Thyroid gland (tissue), 4 donors: ENCODE measurements around the gene CYFIP1. TPM values are rescaled to one million over a fixed set of nuclear protein-coding genes. Genes with fewer than 3 reads are reported as not detected.
"Not testable (repeated sequence)": the region's sequence is repeated elsewhere in the genome, so short reads cannot be mapped to it uniquely, and the experiment has no call there.

Experiments used
- DNase-seq, 2 donors: peaks; one replicate each; pipeline ENCODE4 v3.0.0-alpha.2; 2019
- H3K27ac ChIP-seq, 3 donors: fragments of 200-600 bp; sonication (generic); 1 replicate in 2 of 3; 2 replicates in 1 of 3; pipeline ENCODE4 v1.5.1; 2016 to 2019; ENCODE audit warnings: mild to moderate bottlenecking in 1 of 3, moderate library complexity in 1 of 3
- H3K27me3 ChIP-seq: fragments of 200-600 bp; sonication (generic); one replicate; pipeline ENCODE4 v1.5.1; 2019
- H3K36me3 ChIP-seq, 2 donors: fragments of 200-600 bp; sonication (generic); one replicate each; pipeline ENCODE4 v1.5.1; 2016 to 2019
- H3K4me1 ChIP-seq, 2 donors: fragments of 200-600 bp; sonication (generic); one replicate each; pipeline ENCODE4 v1.5.1; 2017 to 2019
- H3K4me3 ChIP-seq, 3 donors: fragments of 200-600 bp; sonication (generic); replicated peaks in 1 of 3; 1 replicate in 2 of 3; 2 replicates in 1 of 3; pipeline ENCODE4 v1.5.1; 2016; ENCODE audit warnings: mild to moderate bottlenecking in 1 of 3
- H3K9me3 ChIP-seq: fragments of 200-600 bp; sonication (generic); one replicate; pipeline ENCODE4 v1.5.1; 2017
- POLR2A ChIP-seq, 2 donors: fragments of 450-650 bp; IDR thresholded peaks; one replicate each; pipeline ENCODE4 v1.6.1; 2017; ENCODE audit warnings: antibody characterized with exemption in 2 of 2, mild to moderate bottlenecking in 2 of 2, moderate library complexity in 1 of 2
- WGBS, 2 donors: methylation state at CpG; one replicate each; pipeline ENCODE4 v1.1.5; 2017; 5-methylcytosine and 5-hydroxymethylcytosine counted together
- intact Hi-C: fragments of 100-400 bp; cut with DNase I; formaldehyde crosslinking; loops from one replicate; pipeline ENCODE4 v1.15.1; 2023
- total RNA-seq, 4 donors: library from RNA; depleted of rRNA; stranded (reverse); fragments of >200 nt; gene quantifications; one replicate each; pipeline ENCODE4 v1.2.3, GENCODE V29; 2016
- TF ChIP-seq, protein P1 (sequence below), 6 experiments: fragments of 200-600 bp in 3 of 6; fragments of 450-650 bp in 3 of 6; sonication (generic) in 3 of 6; IDR thresholded peaks; one replicate each; pipeline ENCODE4 v1.5.1; 2016 to 2019; ENCODE audit warnings: antibody characterized with exemption in 6 of 6, mild to moderate bottlenecking in 2 of 6, inconsistent platforms in 1 of 6, moderate library complexity in 1 of 6

Gene CYFIP1
- total RNA-seq: 100 to 1,000 TPM in 3 of 4 donors, 10 to 100 TPM in 1; 89.1 to 138 (median 131) TPM

DNA sequence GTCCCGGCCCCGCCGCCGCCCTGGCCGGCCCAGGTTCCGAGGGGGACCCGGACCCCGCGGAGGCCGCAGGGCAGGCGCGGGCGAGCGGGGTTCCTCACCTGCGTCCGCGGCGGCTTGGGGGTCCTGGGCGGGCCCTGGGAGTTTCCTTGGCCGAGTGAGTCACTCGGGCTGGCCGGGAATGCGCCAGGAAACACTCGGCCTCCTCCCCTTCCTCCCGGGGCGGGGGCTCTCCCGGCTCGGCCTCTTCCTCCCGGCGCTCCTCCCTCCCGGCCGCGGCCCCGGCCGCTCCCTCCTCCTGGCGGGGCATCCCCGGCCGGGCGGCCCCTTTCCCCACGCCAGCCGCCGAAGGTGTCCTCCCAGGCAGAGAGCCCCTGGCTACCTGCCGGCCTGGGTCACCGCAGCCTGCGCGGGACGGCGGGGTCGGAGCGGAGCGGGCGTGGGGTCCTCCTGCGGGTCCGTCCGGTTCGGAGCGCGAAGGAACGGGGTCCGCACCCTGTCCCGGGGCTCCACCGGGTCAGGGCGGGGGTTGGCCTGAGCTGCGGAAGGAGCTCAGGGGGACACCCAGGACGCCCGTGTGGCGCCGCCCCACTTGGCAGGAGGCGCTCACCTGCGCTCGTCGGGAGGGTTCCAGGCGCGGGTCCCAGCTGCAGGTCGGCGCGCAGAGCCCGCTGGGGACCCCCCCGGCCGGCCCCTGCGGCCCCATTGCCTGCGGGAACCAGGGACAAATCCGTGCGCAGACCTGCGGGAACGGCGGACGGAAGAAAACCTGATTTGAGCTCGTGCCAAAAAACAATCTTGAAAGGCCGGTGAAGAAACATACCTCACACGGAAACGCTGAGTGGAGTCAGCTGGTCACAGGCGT lies at the start of gene CYFIP1:
TSS of gene CYFIP1 (minus strand) at position 180 of the 862 bp plus-strand sequence. CDS start 33,083 bp downstream, outside the sequence.
- 0 to 1% methylated on average over 13 to 22 of the region's 93 CpGs for WGBS, 2 donors
- no peaks in the 10 kb centered on the region for H3K36me3 ChIP-seq
- peak within 1 kb of the TSS; percentile 76 to 98 (median 90) for H3K4me3 ChIP-seq
- peak within 1 kb of the TSS; percentile 75 to 89 (median 84) for H3K27ac ChIP-seq
- TF ChIP-seq, protein P1, sequence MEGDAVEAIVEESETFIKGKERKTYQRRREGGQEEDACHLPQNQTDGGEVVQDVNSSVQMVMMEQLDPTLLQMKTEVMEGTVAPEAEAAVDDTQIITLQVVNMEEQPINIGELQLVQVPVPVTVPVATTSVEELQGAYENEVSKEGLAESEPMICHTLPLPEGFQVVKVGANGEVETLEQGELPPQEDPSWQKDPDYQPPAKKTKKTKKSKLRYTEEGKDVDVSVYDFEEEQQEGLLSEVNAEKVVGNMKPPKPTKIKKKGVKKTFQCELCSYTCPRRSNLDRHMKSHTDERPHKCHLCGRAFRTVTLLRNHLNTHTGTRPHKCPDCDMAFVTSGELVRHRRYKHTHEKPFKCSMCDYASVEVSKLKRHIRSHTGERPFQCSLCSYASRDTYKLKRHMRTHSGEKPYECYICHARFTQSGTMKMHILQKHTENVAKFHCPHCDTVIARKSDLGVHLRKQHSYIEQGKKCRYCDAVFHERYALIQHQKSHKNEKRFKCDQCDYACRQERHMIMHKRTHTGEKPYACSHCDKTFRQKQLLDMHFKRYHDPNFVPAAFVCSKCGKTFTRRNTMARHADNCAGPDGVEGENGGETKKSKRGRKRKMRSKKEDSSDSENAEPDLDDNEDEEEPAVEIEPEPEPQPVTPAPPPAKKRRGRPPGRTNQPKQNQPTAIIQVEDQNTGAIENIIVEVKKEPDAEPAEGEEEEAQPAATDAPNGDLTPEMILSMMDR (IDR thresholded peaks at IDR 0.05): no peak
- peak in 1 of 2 donors; percentile 74 for TF ChIP-seq POLR2A (IDR thresholded peaks at IDR 0.05)
- DNase-seq: peak; percentile 86 to 89
- no peaks in the 10 kb centered on the region for H3K9me3 ChIP-seq
- no peaks in the 10 kb centered on the region for H3K27me3 ChIP-seq
- H3K4me1 ChIP-seq: peaks cover 6 to 12% of the 10 kb centered on the region in 2 donors
- intact Hi-C loops: loop anchor here (5.0 kb wide), 1 partner anchor 57 kb away; the partner anchor contains the start of gene TUBGCP5

DNA sequence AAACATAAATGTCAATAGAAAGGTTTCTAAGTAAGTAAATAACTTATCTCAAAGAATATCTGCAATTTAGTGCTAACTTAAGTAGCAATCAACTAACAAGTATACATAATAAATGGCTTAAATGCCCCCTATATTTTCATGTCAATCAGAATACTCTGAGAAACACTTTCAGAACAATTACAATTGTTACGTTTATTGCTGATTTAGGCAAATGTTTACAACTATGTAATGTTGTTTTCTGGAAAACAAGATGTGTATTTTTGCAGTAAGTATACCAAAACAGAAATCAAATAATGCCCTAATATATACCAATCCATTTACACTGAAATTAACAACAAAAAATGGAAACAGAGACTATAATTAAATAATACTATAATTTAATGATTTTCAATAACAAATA lies 46.0 kb upstream of the CYFIP1 start:
- no peak for TF ChIP-seq POLR2A (IDR thresholded peaks at IDR 0.05)
- TF ChIP-seq, protein P1 (IDR thresholded peaks at IDR 0.05): no peak
- Histone ChIP-seq H3K27me3 (no peaks in the 10 kb centered on the region), H3K9me3 (no peaks in the 10 kb centered on the region), H3K4me1 (no peaks in the 10 kb centered on the region), H3K36me3 (peaks cover 63 to 88% of the 10 kb centered on the region in 2 donors), H3K4me3 (no peak overlapping the region), H3K27ac (no peak overlapping the region)
- WGBS, 2 donors: 93 to 94% methylated on average over 1 of the region's 1 CpG
- intact Hi-C loops: no loop called here
- no peak for DNase-seq

DNA sequence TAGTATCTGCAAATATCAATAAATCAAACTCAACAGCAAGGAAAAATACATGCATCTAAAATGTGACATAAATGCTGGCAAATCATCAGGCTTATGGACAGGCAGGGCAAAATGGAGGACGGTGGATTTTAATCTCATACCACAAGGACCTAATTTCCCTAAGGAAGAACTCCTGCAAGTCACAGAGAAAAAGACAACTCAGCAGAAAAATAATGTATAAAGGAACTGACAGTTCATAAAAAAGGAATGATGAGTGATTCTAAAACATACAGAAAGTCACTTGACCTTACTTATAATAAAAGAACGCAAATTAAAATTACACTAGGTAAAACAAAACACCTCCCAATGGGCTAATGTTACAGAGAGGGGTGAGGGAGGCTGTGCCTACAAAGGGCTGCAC lies 42.0 kb upstream of the CYFIP1 start:
- no peaks in the 10 kb centered on the region for H3K4me1 ChIP-seq
- WGBS, 2 donors: 94 to 95% methylated on average over 2 of the region's 2 CpGs
- no peak for TF ChIP-seq POLR2A (IDR thresholded peaks at IDR 0.05)
- TF ChIP-seq, protein P1 (IDR thresholded peaks at IDR 0.05): no peak
- H3K4me3 ChIP-seq: no peak overlapping the region
- intact Hi-C loops: no loop called here
- H3K27me3 ChIP-seq: no peaks in the 10 kb centered on the region
- peaks cover 74 to 82% of the 10 kb centered on the region in 2 donors for H3K36me3 ChIP-seq
- no peak overlapping the region for H3K27ac ChIP-seq
- no peak for DNase-seq
- no peaks in the 10 kb centered on the region for H3K9me3 ChIP-seq

DNA sequence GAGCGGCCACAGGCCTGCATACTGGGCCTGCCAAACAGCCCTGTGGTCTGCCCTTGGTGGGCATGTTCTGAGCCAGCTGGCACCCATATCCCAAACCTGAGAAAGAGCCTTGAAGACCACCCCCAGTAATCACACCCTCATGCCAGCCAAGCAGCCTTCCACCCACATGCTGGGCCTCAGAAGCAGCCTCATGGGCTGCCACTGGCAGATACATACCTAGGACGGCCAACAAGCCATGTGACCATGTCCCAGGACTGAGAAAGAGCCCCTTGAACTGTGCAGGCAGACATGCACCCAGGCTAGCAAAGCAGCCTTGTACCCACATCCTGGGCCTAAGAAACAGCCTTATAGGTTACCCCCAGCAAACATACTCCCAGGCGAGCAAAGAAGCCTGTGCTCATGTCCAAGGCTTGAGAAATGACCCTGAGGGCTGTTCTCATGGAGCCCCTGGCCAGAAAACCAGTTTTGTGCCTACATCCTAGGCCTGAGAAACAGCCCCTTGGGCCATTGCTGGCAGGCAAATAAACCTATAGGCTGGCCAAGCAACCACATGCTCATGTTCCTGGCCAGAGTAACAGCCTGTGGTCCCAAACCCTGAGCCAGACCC lies 34.3 kb upstream of the CYFIP1 start:
- intact Hi-C loops: no loop called here
- H3K36me3 ChIP-seq: peaks cover 38 to 44% of the 10 kb centered on the region in 2 donors
- no peak overlapping the region for H3K4me3 ChIP-seq
- H3K4me1 ChIP-seq: no peaks in the 10 kb centered on the region
- WGBS, 2 donors: 89 to 100% methylated on average over 2 to 3 of the region's 3 CpGs
- H3K27me3 ChIP-seq: no peaks in the 10 kb centered on the region
- no peak overlapping the region for H3K27ac ChIP-seq
- no peaks in the 10 kb centered on the region for H3K9me3 ChIP-seq
- TF ChIP-seq, protein P1 (IDR thresholded peaks at IDR 0.05): no peak
- TF ChIP-seq POLR2A (IDR thresholded peaks at IDR 0.05): no peak
- DNase-seq: no peak

DNA sequence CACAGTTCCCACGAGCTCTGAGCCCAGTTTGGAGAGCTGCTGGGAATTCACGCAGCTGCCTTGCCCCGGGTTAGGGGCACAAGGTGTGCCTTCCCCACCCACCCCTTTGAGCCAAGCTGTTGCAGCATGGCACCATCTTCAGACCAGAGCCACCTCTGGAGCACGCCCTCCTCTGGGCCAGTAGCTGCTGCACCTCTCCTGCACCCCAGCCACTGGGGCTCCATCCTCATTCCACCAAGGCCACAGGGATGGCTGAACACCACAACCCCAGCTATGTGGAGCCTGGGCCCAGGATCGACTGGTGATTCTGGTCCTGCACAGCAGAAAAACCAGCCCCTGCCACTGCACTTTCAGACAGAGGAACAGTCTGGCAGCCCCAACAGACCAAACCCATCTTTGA lies 33.5 kb upstream of the CYFIP1 start:
- TF ChIP-seq, protein P1 (IDR thresholded peaks at IDR 0.05): no peak
- TF ChIP-seq POLR2A (IDR thresholded peaks at IDR 0.05): no peak
- Histone ChIP-seq H3K27me3 (no peaks in the 10 kb centered on the region), H3K27ac (no peak overlapping the region), H3K36me3 (peaks cover 35 to 43% of the 10 kb centered on the region in 2 donors), H3K9me3 (no peaks in the 10 kb centered on the region), H3K4me1 (no peaks in the 10 kb centered on the region), H3K4me3 (no peak overlapping the region)
- WGBS, 2 donors: 92 to 98% methylated on average over 5 of the region's 5 CpGs
- intact Hi-C loops: no loop called here
- no peak for DNase-seq

DNA sequence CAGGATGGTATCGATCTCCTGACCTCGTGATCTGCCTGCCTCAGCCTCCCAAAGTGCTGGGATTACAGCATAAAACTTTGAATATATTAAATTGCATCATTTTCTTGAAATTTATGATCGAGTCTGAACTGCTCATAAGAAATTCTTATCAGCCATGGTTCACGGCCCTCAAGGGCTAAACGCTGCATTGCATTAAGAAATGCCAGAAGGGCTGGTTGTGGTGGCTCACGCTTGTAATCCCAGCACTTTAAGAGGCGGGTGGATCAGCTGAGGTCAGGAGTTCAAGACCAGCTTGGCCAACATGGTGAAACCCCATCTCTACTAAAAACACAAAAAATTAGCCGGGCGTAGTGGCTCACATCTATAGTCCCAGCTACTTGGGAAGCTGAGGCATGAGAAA lies 32.4 kb upstream of the CYFIP1 start:
- H3K4me1 ChIP-seq, intact Hi-C loops, DNase-seq, H3K4me3 ChIP-seq, H3K9me3 ChIP-seq, H3K27me3 ChIP-seq, H3K27ac ChIP-seq: not testable (repeated sequence)
- peaks cover 38 to 49% of the 10 kb centered on the region in 2 donors for H3K36me3 ChIP-seq
- 96% methylated on average over 9 of the region's 9 CpGs for WGBS, 2 donors
